TTC549 (cell line): ENCODE results near the gene ZNF665.
"Not testable (repeated sequence)": the region's sequence is repeated elsewhere in the genome, so short reads cannot be mapped to it uniquely, and the experiment has no call there.

Experiments used
- FAIRE-seq: peaks from 2 replicates; lab custom pipeline; 2012; peaks lifted over from hg19 to GRCh38; lab: Jason Lieb, UNC

Gene ZNF665

GRCh38 chr19:53157626-53158025 lies 35.5 kb downstream of the ZNF665 start:
- FAIRE-seq, result no peak

- no peak for FAIRE-seq
Observed at GRCh38 chr19:53156850-53157249, 36.3 kb downstream of the ZNF665 start.

- no peak for FAIRE-seq
Observed at GRCh38 chr19:53147645-53148044, 45.5 kb downstream of the ZNF665 start.

- no peak for FAIRE-seq
Observed at GRCh38 chr19:53140351-53140750, 52.8 kb downstream of the ZNF665 start.

- FAIRE-seq, result no peak
Observed at GRCh38 chr19:53136432-53136831, 56.7 kb downstream of the ZNF665 start.

- no peak for FAIRE-seq
Observed at GRCh38 chr19:53132141-53132991, 60.8 kb downstream of the ZNF665 start, which contains the start of gene ZNF415. ZNF415 (minus strand) TSS chr19:53132910; CDS start chr19:53122676, 10,234 bp downstream.

- FAIRE-seq, result no peak
Observed at GRCh38 chr19:53131727-53132126, 61.4 kb downstream of the ZNF665 start.

- FAIRE-seq, result no peak
Observed at GRCh38 chr19:53131085-53131590, 62.0 kb downstream of the ZNF665 start.

GRCh38 chr19:53130506-53130905 lies 62.7 kb downstream of the ZNF665 start:
- FAIRE-seq, result no peak

- not testable (repeated sequence) for FAIRE-seq
Observed at GRCh38 chr19:53126733-53127526, 66.2 kb downstream of the ZNF665 start.

- FAIRE-seq, result no peak
Observed at GRCh38 chr19:53123400-53123799, 69.8 kb downstream of the ZNF665 start.
